H9 (cell line): Measurements from ENCODE around the gene IL15RA. TPM values are rescaled to one million over a fixed set of nuclear protein-coding genes. Genes with fewer than 3 reads are reported as not detected.
A peak's percentile ranks its signal among the peaks of the same experiment; 100 is the strongest.

ENCODE experiments used
- DNase-seq: peaks from one replicate; pipeline ENCODE4 v3.0.0-alpha.2; 2017
- H2AFZ ChIP-seq: one replicate; pipeline ENCODE4 v1.6.1; 2013; ENCODE audit warnings: mild to moderate bottlenecking, low read length, control low read depth, moderate library complexity
- H2AK5ac ChIP-seq: 2 replicates; pipeline ENCODE4 v1.6.1; 2013; ENCODE audit warnings: low read length, control low read depth, mixed read lengths; ENCODE audit not compliant: insufficient read length
- H2BK120ac ChIP-seq: one replicate; pipeline ENCODE4 v1.6.1; 2013; ENCODE audit warnings: low read depth, mild to moderate bottlenecking, low read length, control low read depth, inconsistent platforms; ENCODE audit not compliant: poor library complexity, severe bottlenecking
- H2BK12ac ChIP-seq: 2 replicates; pipeline ENCODE4 v1.6.1; 2013; ENCODE audit warnings: low read length, control low read depth, mixed read lengths, low read depth; ENCODE audit not compliant: insufficient read length
- H2BK15ac ChIP-seq: 2 replicates; pipeline ENCODE4 v1.6.1; 2013; ENCODE audit warnings: low read depth, low read length, control low read depth
- H2BK20ac ChIP-seq: one replicate; pipeline ENCODE4 v1.6.1; 2013; ENCODE audit warnings: low read depth, mild to moderate bottlenecking, low read length, control low read depth, inconsistent platforms; ENCODE audit not compliant: poor library complexity, severe bottlenecking
- H2BK5ac ChIP-seq: 2 replicates; pipeline ENCODE4 v1.6.1; 2013; ENCODE audit warnings: low read length, control low read depth, mixed read lengths; ENCODE audit not compliant: insufficient read length
- H3K14ac ChIP-seq: 2 replicates; pipeline ENCODE4 v1.6.1; 2013; ENCODE audit warnings: low read length, control low read depth; ENCODE audit not compliant: insufficient read depth
- H3K18ac ChIP-seq: 2 replicates; pipeline ENCODE4 v1.6.1; 2013; ENCODE audit warnings: low read depth, mild to moderate bottlenecking, mixed read lengths, low read length, control low read depth; ENCODE audit not compliant: insufficient read length
- H3K23ac ChIP-seq: 2 replicates; pipeline ENCODE4 v1.6.1; 2013; ENCODE audit warnings: low read length, control low read depth, mixed read lengths, low read depth; ENCODE audit not compliant: insufficient read length
- H3K23me2 ChIP-seq: 2 replicates; pipeline ENCODE4 v1.6.1; 2013; ENCODE audit warnings: low read depth, mild to moderate bottlenecking, mixed read lengths, low read length, control low read depth; ENCODE audit not compliant: insufficient read length, poor library complexity, severe bottlenecking
- H3K27ac ChIP-seq: 2 replicates; pipeline ENCODE4 v1.5.1; 2013; ENCODE audit warnings: low read length, control low read depth, mixed read lengths, low read depth; ENCODE audit not compliant: insufficient read length
- H3K27me3 ChIP-seq: 2 replicates; pipeline ENCODE4 v1.6.1; 2013; ENCODE audit warnings: low read length, control low read depth, inconsistent platforms; ENCODE audit not compliant: insufficient read depth
- H3K4ac ChIP-seq: 2 replicates; pipeline ENCODE4 v1.6.1; 2013; ENCODE audit warnings: low read depth, mild to moderate bottlenecking, control low read depth, inconsistent platforms, low read length, moderate library complexity
- H3K4me1 ChIP-seq: 2 replicates; pipeline ENCODE4 v1.6.1; 2013; ENCODE audit warnings: low read length, control low read depth, inconsistent platforms; ENCODE audit not compliant: insufficient read depth
- H3K4me2 ChIP-seq: 2 replicates; pipeline ENCODE4 v1.6.1; 2013; ENCODE audit warnings: low read length, control low read depth, mixed read lengths; ENCODE audit not compliant: insufficient read length, insufficient read depth
- H3K56ac ChIP-seq: 2 replicates; pipeline ENCODE4 v1.6.1; 2013; ENCODE audit warnings: low read depth, mild to moderate bottlenecking, mixed read lengths, low read length, control low read depth; ENCODE audit not compliant: insufficient read length
- H3K79me1 ChIP-seq: 2 replicates; pipeline ENCODE4 v1.6.1; 2013; ENCODE audit warnings: low read depth, mild to moderate bottlenecking, moderate library complexity, low read length, control low read depth, inconsistent platforms; ENCODE audit not compliant: insufficient read depth, poor library complexity, severe bottlenecking
- H3K79me2 ChIP-seq: 2 replicates; pipeline ENCODE4 v1.6.1; 2013; ENCODE audit warnings: low read length, control low read depth, inconsistent platforms; ENCODE audit not compliant: insufficient read depth
- H3K9ac ChIP-seq: 2 replicates; pipeline ENCODE4 v1.6.1; 2013; ENCODE audit warnings: low read length, control low read depth, mixed read lengths; ENCODE audit not compliant: insufficient read length; ENCODE audit errors: extremely low read depth
- H3K9me3 ChIP-seq: one replicate; pipeline ENCODE4 v1.6.1; 2013; ENCODE audit warnings: low read depth, low read length, inconsistent platforms; ENCODE audit not compliant: control insufficient read depth
- H3T11ph ChIP-seq: one replicate; pipeline ENCODE4 v1.6.1; 2013; ENCODE audit warnings: mild to moderate bottlenecking, low read length, control low read depth, inconsistent platforms
- H4K20me1 ChIP-seq: one replicate; pipeline ENCODE4 v1.6.1; 2013; ENCODE audit not compliant: control insufficient read depth, insufficient read length, insufficient read depth
- H4K5ac ChIP-seq: 2 replicates; pipeline ENCODE4 v1.6.1; 2013; ENCODE audit warnings: low read depth, mild to moderate bottlenecking, mixed read lengths, low read length, control low read depth; ENCODE audit not compliant: insufficient read length
- H4K8ac ChIP-seq: replicated peaks from 2 replicates; pipeline ENCODE4 v1.6.1; 2013; ENCODE audit warnings: low read length, control low read depth, mixed read lengths, low read depth; ENCODE audit not compliant: insufficient read length
- H4K91ac ChIP-seq: 2 replicates; pipeline ENCODE4 v1.6.1; 2013; ENCODE audit warnings: low read depth, mild to moderate bottlenecking, moderate library complexity, mixed read lengths, low read length, control low read depth; ENCODE audit not compliant: insufficient read length
- H3K27ac Mint-ChIP-seq, 3 experiments: 2 replicates in 2 of 3; 3 replicates in 1 of 3; pipeline ENCODE4 v1.8.0; 2020 to 2021; ENCODE audit warnings: mixed read lengths in 3 of 3, mild to moderate bottlenecking in 1 of 3, moderate library complexity in 1 of 3
- H3K27me3 Mint-ChIP-seq: 2 replicates; pipeline ENCODE4 v1.8.0; 2021; ENCODE audit warnings: low read depth, mild to moderate bottlenecking, moderate library complexity, mixed read lengths
- H3K36me3 Mint-ChIP-seq, 3 experiments: 2 replicates in 2 of 3; 3 replicates in 1 of 3; pipeline ENCODE4 v1.8.0; 2020 to 2021; ENCODE audit warnings: low read depth in 3 of 3, mixed read lengths in 3 of 3; ENCODE audit not compliant: insufficient read depth in 1 of 3
- H3K4me1 Mint-ChIP-seq, 2 experiments: 2 replicates each; pipeline ENCODE4 v1.8.0; 2020; ENCODE audit warnings: mixed read lengths in 2 of 2
- H3K4me3 Mint-ChIP-seq, 2 experiments: 2 replicates in 1 of 2; 3 replicates in 1 of 2; pipeline ENCODE4 v1.8.0; 2020 to 2021; ENCODE audit warnings: mild to moderate bottlenecking in 2 of 2, mixed read lengths in 2 of 2, moderate library complexity in 1 of 2
- H3K9me3 Mint-ChIP-seq, 2 experiments: 2 replicates in 1 of 2; 3 replicates in 1 of 2; pipeline ENCODE4 v1.8.0; 2020; ENCODE audit warnings: mild to moderate bottlenecking in 2 of 2, mixed read lengths in 2 of 2, moderate library complexity in 1 of 2
- WGBS: extraction: QIAGEN DNeasy Blood & Tissue Kit; methylation state at CpG from one replicate; pipeline ENCODE4 v1.1.7; 2013; ENCODE audit warnings: missing lambda C conversion rate, low lambda C conversion rate, mixed read lengths; ENCODE audit not compliant: insufficient read length; ENCODE audit errors: extremely low coverage; 5-methylcytosine and 5-hydroxymethylcytosine counted together
- total RNA-seq: library from RNA; stranded (reverse); gene quantifications from 2 replicates; pipeline ENCODE4 v1.2.1, GENCODE V29; 2021
- TF ChIP-seq, protein P1 (sequence below): fragments of 200-600 bp; sonication (generic); conservative IDR thresholded peaks from 3 replicates; pipeline ENCODE4 v1.8.0; 2021; ENCODE audit warnings: antibody characterized with exemption, mild to moderate bottlenecking

The IL15RA gene
- total RNA-seq, 1 experiment from 2014 or later: 0.31 TPM

DNA sequence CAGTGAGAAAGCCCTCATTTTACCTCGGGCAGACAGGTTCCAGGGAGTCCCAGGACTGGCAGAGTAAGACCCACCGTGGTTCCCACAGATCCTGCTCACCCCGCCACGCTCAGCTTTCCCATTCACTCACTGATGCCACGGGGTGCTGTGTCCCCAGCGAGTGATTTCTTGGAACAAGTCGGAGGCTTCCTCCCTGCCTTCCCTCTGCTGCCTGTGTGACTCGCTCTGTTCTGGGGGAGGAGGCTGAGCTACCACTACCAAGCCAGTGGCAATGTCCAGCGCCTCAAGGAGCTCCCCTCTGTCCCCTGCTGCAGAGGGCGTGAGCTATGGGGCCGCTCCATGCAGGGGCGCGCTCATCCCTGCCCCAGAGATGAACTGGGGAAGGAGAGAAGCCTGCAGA lies 12.6 kb downstream of the IL15RA start:
- H3K27me3 ChIP-seq: no peaks in the 10 kb centered on the region
- Mint-ChIP-seq H3K9me3 (no peaks in the 10 kb centered on the region), H3K4me3 (no peak overlapping the region), H3K27me3 (peaks cover 5% of the 10 kb centered on the region), H3K4me1 (0 out of 4 replicates have a peak, but pooled peaks cover 0 to 2% of the 10 kb centered on the region in 2 experiments), H3K27ac (no peak overlapping the region), H3K36me3 (no peaks in the 10 kb centered on the region)
- H2BK20ac ChIP-seq: no peak overlapping the region
- no peak overlapping the region for H3K23ac ChIP-seq
- H3K23me2 ChIP-seq: no peaks in the 10 kb centered on the region
- no peaks in the 10 kb centered on the region for H3K9me3 ChIP-seq
- no peak for DNase-seq
- no peak overlapping the region; the same call in 1 of the 2 replicates for H3K14ac ChIP-seq
- H3K18ac ChIP-seq: no peak overlapping the region
- no peak overlapping the region for H2AFZ ChIP-seq
- H3K79me1 ChIP-seq: no peaks in the 10 kb centered on the region
- H3T11ph ChIP-seq: no peak overlapping the region
- no peak overlapping the region for H3K56ac ChIP-seq
- H4K8ac ChIP-seq: no peak overlapping the region
- no CpG with 5 or more reads among the region's 13 CpGs for WGBS
- H2BK15ac ChIP-seq: no peak overlapping the region
- H4K91ac ChIP-seq: no peak overlapping the region
- no peaks in the 10 kb centered on the region for H3K79me2 ChIP-seq
- no peak overlapping the region for H2BK5ac ChIP-seq
- H3K4me1 ChIP-seq: no peaks in the 10 kb centered on the region
- no peak overlapping the region for H3K4ac ChIP-seq
- TF ChIP-seq, protein P1, sequence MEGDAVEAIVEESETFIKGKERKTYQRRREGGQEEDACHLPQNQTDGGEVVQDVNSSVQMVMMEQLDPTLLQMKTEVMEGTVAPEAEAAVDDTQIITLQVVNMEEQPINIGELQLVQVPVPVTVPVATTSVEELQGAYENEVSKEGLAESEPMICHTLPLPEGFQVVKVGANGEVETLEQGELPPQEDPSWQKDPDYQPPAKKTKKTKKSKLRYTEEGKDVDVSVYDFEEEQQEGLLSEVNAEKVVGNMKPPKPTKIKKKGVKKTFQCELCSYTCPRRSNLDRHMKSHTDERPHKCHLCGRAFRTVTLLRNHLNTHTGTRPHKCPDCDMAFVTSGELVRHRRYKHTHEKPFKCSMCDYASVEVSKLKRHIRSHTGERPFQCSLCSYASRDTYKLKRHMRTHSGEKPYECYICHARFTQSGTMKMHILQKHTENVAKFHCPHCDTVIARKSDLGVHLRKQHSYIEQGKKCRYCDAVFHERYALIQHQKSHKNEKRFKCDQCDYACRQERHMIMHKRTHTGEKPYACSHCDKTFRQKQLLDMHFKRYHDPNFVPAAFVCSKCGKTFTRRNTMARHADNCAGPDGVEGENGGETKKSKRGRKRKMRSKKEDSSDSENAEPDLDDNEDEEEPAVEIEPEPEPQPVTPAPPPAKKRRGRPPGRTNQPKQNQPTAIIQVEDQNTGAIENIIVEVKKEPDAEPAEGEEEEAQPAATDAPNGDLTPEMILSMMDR: no peak
- H4K5ac ChIP-seq: peak overlapping the region; percentile 43
- H2BK120ac ChIP-seq: no peak overlapping the region
- H2BK12ac ChIP-seq: no peak overlapping the region
- no peak overlapping the region for H2AK5ac ChIP-seq
- no peaks in the 10 kb centered on the region for H4K20me1 ChIP-seq
- H3K27ac ChIP-seq: no peak overlapping the region
- no peak overlapping the region for H3K4me2 ChIP-seq
- H3K9ac ChIP-seq: no peak overlapping the region
